CD14-positive monocyte (primary cell): ENCODE data around the gene TPR. TPM values are rescaled to one million over a fixed set of nuclear protein-coding genes. Genes with fewer than 3 reads are reported as not detected.

ENCODE experiments used
- DNase-seq, 3 donors: peaks; one replicate each; pipeline ENCODE4 v3.0.0-alpha.2; 2011 to 2022
- H2AFZ ChIP-seq: 2 replicates; pipeline ENCODE4 v1.6.0; 2012; ENCODE audit warnings: mild to moderate bottlenecking, low read depth, low read length, inconsistent platforms; ENCODE audit not compliant: insufficient read depth, poor library complexity, severe bottlenecking
- H3K27ac ChIP-seq, 2 donors: 1 replicate in 1 of 2; 2 replicates in 1 of 2; pipeline ENCODE4 v1.5.1; 2012 to 2013; ENCODE audit warnings: low read length in 2 of 2, control low read depth in 1 of 2, inconsistent platforms in 1 of 2, low read depth in 1 of 2, mild to moderate bottlenecking in 1 of 2
- H3K27me3 ChIP-seq, 2 donors: one replicate each; pipeline versions ENCODE4 v1.6.0 to v1.6.1; 2011 to 2013; ENCODE audit warnings: low read length in 2 of 2; ENCODE audit not compliant: control insufficient read depth in 2 of 2, insufficient read depth in 2 of 2
- H3K36me3 ChIP-seq, 2 donors: replicated peaks in 1 of 2; 1 replicate in 1 of 2; 2 replicates in 1 of 2; pipeline versions ENCODE4 v1.5.1 to v1.6.1; 2012 to 2013; ENCODE audit warnings: low read length in 2 of 2, control low read depth in 1 of 2, inconsistent platforms in 1 of 2, mild to moderate bottlenecking in 1 of 2; ENCODE audit not compliant: insufficient read depth in 2 of 2, control insufficient read depth in 1 of 2
- H3K4me1 ChIP-seq, 2 donors: 1 replicate in 1 of 2; 2 replicates in 1 of 2; pipeline versions ENCODE4 v1.5.1 to v1.6.1; 2012 to 2013; ENCODE audit warnings: low read length in 2 of 2, control low read depth in 1 of 2, inconsistent platforms in 1 of 2, mild to moderate bottlenecking in 1 of 2, moderate library complexity in 1 of 2; ENCODE audit not compliant: insufficient read depth in 2 of 2, control insufficient read depth in 1 of 2
- H3K4me2 ChIP-seq: replicated peaks from 2 replicates; pipeline ENCODE3; 2012; ENCODE audit warnings: low read length, moderate library complexity, mild to moderate bottlenecking; ENCODE audit not compliant: poor library complexity, severe bottlenecking; ENCODE audit errors: extremely low read depth
- H3K4me3 ChIP-seq, 3 experiments: fragments of 200-600 bp in 1 of 3; sonication (generic) in 1 of 3; replicated peaks in 1 of 3; 1 replicate in 2 of 3; 2 replicates in 1 of 3; pipeline ENCODE4 v1.5.1; 2011 to 2013; ENCODE audit warnings: low read length in 3 of 3, mild to moderate bottlenecking in 3 of 3, control low read depth in 2 of 3, low read depth in 2 of 3, inconsistent platforms in 1 of 3, moderate library complexity in 1 of 3
- H3K79me2 ChIP-seq: 2 replicates; pipeline ENCODE4 v1.6.0; 2012; ENCODE audit warnings: mild to moderate bottlenecking, control low read depth, inconsistent platforms, low read length, moderate library complexity; ENCODE audit not compliant: insufficient read depth
- H3K9ac ChIP-seq: 2 replicates; pipeline ENCODE4 v1.6.0; 2017; ENCODE audit warnings: low read length, mild to moderate bottlenecking; ENCODE audit not compliant: insufficient read depth, poor library complexity, severe bottlenecking
- H3K9me3 ChIP-seq, 2 donors: replicated peaks in 1 of 2; 1 replicate in 1 of 2; 2 replicates in 1 of 2; pipeline versions ENCODE4 v1.5.1 to v1.6.1; 2012 to 2013; ENCODE audit warnings: low read length in 2 of 2, control low read depth in 1 of 2; ENCODE audit not compliant: control insufficient read depth in 1 of 2, insufficient read depth in 1 of 2
- H4K20me1 ChIP-seq: 2 replicates; pipeline ENCODE4 v1.6.0; 2012; ENCODE audit warnings: mild to moderate bottlenecking, low read length, control low read depth, moderate library complexity; ENCODE audit not compliant: insufficient read depth
- H3K27ac Mint-ChIP-seq, 7 donors: one replicate each; pipeline ENCODE4 v1.8.0; 2020; ENCODE audit warnings: mild to moderate bottlenecking in 7 of 7, mixed read lengths in 7 of 7, moderate library complexity in 6 of 7, inconsistent platforms in 2 of 7
- H3K27me3 Mint-ChIP-seq, 3 donors: one replicate each; pipeline ENCODE4 v1.8.0; 2021 to 2022; ENCODE audit warnings: low read depth in 3 of 3, mild to moderate bottlenecking in 3 of 3, mixed read lengths in 3 of 3, moderate library complexity in 3 of 3, inconsistent platforms in 1 of 3
- H3K36me3 Mint-ChIP-seq, 2 donors: one replicate each; pipeline ENCODE4 v1.8.0; 2020; ENCODE audit warnings: mixed read lengths in 2 of 2, inconsistent platforms in 1 of 2, mild to moderate bottlenecking in 1 of 2
- H3K4me1 Mint-ChIP-seq: one replicate; pipeline ENCODE4 v1.8.0; 2020; ENCODE audit warnings: mild to moderate bottlenecking, mixed read lengths
- H3K4me3 Mint-ChIP-seq, 2 donors: one replicate each; pipeline ENCODE4 v1.8.0; 2020; ENCODE audit warnings: mild to moderate bottlenecking in 2 of 2, mixed read lengths in 2 of 2, moderate library complexity in 1 of 2
- H3K9me3 Mint-ChIP-seq, 7 donors: one replicate each; pipeline ENCODE4 v1.8.0; 2020 to 2022; ENCODE audit warnings: mixed read lengths in 7 of 7, mild to moderate bottlenecking in 6 of 7, moderate library complexity in 6 of 7, inconsistent platforms in 2 of 7
- WGBS: methylation state at CpG from one replicate; pipeline ENCODE4 v1.1.5; 2013; ENCODE audit warnings: missing lambda C conversion rate; ENCODE audit not compliant: insufficient coverage; 5-methylcytosine and 5-hydroxymethylcytosine counted together
- intact Hi-C, 2 donors: fragments of 100-400 bp; cut with micrococcal nuclease; formaldehyde crosslinking; loops; one replicate each; pipeline versions ENCODE4 v1.15.0 to v1.15.1; 2023
- polyA plus RNA-seq, 3 donors: library from polyadenylated mRNA; depleted of rRNA in 1 of 3; unstranded in 2 of 3; stranded (reverse) in 1 of 3; fragments of 300-500 nt in 2 of 3; fragments of >200 nt in 1 of 3; fragmentation: Illumina TruSeq in 2 of 3; gene quantifications; 1 replicate in 2 of 3; 2 replicates in 1 of 3; pipeline ENCODE4 v1.2.3, GENCODE V29; 2012 to 2021
- TF ChIP-seq, protein P1 (sequence below): fragments of 200-600 bp; IDR thresholded peaks from one replicate; pipeline ENCODE4 v1.8.0; 2022; ENCODE audit warnings: antibody characterized with exemption, mild to moderate bottlenecking

The TPR gene
- polyA plus RNA-seq, 3 donors: 4.3 to 23.3 (median 13.2) TPM

DNA sequence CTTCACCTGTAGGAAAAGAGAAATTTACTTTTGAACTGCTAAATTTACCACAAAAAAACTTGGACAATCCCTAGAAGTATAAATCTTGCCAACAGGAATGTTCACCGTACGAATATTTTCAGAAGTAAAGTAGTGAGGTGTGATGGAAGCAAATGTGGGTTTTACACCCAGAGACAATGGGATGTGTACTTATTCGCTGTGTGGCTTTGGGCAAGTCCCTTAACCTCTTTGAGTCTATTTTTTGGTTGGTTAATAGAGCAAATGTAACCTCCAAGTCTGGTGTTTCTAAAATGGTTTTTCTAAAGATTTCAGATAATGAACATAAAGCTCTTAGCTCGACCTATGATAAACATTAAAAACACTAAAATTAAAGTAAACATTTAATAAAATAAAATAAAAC is 51.2 kb downstream of the TPR start:
- Histone ChIP-seq H3K79me2 (no peaks in the 10 kb centered on the region), H2AFZ (no peak overlapping the region), H3K4me1 (no peaks in the 10 kb centered on the region), H3K27ac (no peak overlapping the region), H3K4me3 (no peak overlapping the region), H3K9ac (no peak overlapping the region), H3K9me3 (no peaks in the 10 kb centered on the region), H3K4me2 (no peak overlapping the region), H4K20me1 (no peaks in the 10 kb centered on the region), H3K36me3 (peaks cover 93 to 96% of the 10 kb centered on the region in 2 donors), H3K27me3 (no peaks in the 10 kb centered on the region)
- Mint-ChIP-seq H3K27me3 (no peaks in the 10 kb centered on the region), H3K27ac (no peak overlapping the region), H3K9me3 (no peaks in the 10 kb centered on the region), H3K4me3 (no peak overlapping the region), H3K4me1 (no peaks in the 10 kb centered on the region), H3K36me3 (peaks cover 75 to 80% of the 10 kb centered on the region in 2 donors)
- intact Hi-C loops: no loop called here
- TF ChIP-seq, protein P1, sequence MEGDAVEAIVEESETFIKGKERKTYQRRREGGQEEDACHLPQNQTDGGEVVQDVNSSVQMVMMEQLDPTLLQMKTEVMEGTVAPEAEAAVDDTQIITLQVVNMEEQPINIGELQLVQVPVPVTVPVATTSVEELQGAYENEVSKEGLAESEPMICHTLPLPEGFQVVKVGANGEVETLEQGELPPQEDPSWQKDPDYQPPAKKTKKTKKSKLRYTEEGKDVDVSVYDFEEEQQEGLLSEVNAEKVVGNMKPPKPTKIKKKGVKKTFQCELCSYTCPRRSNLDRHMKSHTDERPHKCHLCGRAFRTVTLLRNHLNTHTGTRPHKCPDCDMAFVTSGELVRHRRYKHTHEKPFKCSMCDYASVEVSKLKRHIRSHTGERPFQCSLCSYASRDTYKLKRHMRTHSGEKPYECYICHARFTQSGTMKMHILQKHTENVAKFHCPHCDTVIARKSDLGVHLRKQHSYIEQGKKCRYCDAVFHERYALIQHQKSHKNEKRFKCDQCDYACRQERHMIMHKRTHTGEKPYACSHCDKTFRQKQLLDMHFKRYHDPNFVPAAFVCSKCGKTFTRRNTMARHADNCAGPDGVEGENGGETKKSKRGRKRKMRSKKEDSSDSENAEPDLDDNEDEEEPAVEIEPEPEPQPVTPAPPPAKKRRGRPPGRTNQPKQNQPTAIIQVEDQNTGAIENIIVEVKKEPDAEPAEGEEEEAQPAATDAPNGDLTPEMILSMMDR: no peak
- no peak for DNase-seq
- WGBS: 100% methylated on average over 1 of the region's 4 CpGs

DNA sequence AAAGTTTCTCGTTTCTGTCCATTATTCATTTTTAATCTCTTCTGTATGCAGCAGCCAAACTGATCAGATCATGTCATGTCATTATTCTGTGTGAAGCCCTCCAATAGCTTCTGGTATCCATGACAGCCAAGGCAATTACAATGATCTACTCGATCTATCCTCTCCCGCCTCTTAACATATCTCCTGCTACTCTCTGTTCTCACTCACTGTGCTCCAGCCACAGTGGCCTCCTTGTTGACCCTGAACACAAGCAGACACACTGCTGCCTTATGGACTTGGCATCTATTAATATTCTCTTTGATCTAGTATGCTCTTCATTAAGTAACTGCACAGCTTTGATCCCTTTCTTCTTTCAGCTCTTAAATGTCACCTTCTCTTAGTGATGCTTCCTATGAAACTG is 59.5 kb downstream of the TPR start:
- Mint-ChIP-seq H3K9me3 (no peaks in the 10 kb centered on the region), H3K27ac (no peak overlapping the region), H3K4me1 (no peaks in the 10 kb centered on the region), H3K4me3 (no peak overlapping the region), H3K36me3 (peaks cover 71 to 81% of the 10 kb centered on the region in 2 donors), H3K27me3 (no peaks in the 10 kb centered on the region)
- intact Hi-C loops: no loop called here
- no peak overlapping the region for H3K27ac ChIP-seq
- H3K4me1 ChIP-seq: no peaks in the 10 kb centered on the region
- WGBS: 100% methylated on average over 3 of the region's 3 CpGs
- no peak overlapping the region for H3K4me2 ChIP-seq
- no peak for DNase-seq
- no peaks in the 10 kb centered on the region for H3K79me2 ChIP-seq
- H2AFZ ChIP-seq: no peak overlapping the region
- H3K9me3 ChIP-seq: no peaks in the 10 kb centered on the region
- no peak overlapping the region for H3K4me3 ChIP-seq
- H3K9ac ChIP-seq: no peak overlapping the region
- peaks cover 96 to 98% of the 10 kb centered on the region in 2 donors for H3K36me3 ChIP-seq
- no peaks in the 10 kb centered on the region for H3K27me3 ChIP-seq
- TF ChIP-seq, protein P1: no peak
- H4K20me1 ChIP-seq: no peaks in the 10 kb centered on the region
